GM18498 (cell line): ENCODE results near the gene PROCA1.
"Not testable (repeated sequence)": the region's sequence is repeated elsewhere in the genome, so short reads cannot be mapped to it uniquely, and the experiment has no call there.

Experiments used
- ATAC-seq: cut with Tn5 transposase; IDR thresholded peaks from one replicate; pipeline ENCODE4 v1.9.1; 2021; ENCODE audit warnings: mild to moderate bottlenecking, moderate library complexity; ENCODE audit not compliant: unreplicated experiment

The PROCA1 gene

DNA sequence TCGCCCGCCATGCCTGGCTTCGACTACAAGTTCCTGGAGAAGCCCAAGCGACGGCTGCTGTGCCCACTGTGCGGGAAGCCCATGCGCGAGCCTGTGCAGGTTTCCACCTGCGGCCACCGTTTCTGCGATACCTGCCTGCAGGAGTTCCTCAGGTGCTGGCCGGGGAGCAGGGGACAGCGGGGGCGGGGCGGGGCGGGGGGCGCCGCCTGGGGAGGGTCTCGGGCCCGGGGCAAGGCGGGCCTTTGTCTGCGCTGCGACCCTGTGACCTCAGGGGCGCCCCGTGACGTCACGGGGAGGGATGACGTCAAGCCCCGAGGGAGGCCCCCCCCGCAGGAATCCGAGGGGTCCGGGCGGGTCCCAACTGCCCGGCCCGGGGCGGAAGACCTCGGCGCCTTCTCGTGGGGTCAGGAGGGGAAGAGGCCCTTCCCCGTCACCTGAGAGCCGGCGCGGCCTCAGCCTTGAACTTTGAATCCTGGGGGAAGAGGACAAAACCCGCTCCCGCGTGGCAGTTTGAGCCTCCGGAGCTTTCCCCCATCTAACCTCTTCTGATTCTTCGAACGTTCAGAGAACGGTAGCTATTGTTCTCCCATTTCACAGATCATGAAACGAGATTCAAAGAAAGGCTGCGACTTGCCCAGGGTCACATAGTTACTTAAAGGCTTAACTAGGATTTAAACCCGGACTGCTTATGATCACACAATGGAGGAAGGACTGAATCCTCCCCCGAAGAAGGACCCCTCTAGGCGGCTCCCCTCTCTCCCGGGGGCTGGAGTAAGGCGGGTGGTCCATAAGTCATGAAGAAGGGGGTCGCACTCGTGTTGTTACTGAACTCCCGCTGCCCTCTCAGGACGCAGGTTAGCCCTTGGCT lies 32.6 kb upstream of the PROCA1 start:
- peak; percentile 30 for ATAC-seq

DNA sequence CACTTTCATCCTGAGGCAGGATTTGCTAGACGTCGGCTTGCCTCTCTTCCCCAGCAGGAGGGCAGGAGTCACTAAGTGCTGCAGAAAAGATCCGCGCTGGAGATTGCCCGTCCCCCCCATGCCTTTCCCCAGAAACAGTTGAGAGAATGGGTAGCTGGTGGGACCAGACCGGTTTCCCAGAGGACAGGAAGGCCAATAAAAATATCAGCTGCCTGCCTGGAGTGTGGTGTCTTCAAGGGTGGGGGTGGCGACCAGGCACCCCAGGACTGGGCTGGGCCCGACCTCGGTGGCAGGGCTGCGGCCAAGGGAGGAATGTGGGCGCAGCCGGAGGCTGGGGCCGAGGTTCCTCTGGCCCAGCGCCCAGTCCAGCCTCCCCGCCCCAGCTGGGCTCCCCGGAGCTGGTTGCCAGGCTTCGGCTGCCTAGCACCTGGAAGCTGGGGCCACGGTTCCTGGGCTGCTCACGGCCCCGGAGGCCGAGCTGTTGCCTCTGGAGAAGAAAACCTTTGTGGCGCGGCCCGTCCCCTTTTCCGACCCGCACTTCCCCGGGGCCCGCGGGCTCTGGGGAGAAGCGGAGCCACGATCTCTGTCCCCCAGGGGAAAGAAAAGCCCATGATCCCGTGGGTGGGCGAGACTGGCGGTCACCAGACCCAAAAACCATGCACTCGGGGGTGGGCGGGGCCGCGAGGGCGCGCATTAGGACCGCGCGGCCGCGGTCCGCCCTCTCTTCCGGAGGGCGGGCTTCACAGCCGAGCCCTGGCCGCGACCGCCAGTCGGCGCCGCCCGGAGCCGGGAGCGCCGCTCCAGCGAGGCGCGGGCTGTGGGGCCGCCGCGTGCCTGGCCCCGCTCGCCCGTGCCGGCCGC lies 31.8 kb upstream of the PROCA1 start, which contains the start of gene TRAF4:
Gene TRAF4 (plus strand): TSS at position 769 of the 861 bp plus-strand sequence. CDS start 102 bp downstream, outside the sequence.
- peak; percentile 71 for ATAC-seq

DNA sequence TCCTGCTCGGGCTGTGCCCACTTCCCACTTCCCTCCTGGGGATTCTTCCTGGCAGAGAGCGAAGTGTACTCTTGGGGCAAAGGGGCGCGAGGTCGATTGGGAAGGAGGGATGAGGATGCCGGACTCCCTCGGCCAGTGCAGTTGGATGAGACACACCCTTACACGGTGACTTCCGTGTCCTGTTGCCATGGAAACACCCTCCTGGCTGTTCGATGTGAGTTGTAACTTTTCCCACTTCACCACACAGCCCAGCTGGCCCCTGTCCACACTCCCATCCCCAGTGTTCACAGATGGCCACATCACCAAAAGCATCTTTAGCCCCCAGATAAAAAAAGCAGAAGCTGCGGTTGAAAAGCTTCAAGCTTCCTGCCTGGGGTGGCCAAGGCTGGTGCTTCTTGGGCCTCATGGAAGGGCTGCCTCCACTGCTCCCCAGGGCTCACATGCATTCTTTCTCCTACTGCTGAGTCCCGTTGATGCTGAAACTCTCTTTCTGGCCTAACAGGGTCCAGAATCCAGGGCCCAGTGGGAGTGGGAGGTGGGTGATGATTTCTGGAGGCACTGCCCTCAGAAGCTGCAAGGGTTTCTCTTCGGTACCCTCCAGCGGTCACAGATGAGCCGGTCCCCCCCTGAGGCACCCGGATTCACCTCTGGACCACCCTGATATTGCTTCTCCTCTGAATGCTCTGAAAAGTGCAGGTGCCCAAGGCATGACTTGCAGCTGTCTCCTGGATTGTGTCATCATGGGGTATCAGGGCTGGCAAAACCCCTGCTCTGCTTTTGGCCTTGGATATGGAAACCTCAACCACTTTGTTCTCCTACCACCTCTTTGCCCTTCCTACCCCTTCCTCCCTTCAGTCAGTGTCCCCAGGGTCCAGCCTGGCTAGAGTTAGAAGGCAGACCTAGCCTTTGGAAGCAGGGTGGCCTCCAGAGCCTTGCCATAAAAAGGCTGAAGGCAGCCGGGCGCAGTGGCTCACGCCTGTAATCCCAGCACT lies 30.0 kb upstream of the PROCA1 start:
- ATAC-seq, result no peak

DNA sequence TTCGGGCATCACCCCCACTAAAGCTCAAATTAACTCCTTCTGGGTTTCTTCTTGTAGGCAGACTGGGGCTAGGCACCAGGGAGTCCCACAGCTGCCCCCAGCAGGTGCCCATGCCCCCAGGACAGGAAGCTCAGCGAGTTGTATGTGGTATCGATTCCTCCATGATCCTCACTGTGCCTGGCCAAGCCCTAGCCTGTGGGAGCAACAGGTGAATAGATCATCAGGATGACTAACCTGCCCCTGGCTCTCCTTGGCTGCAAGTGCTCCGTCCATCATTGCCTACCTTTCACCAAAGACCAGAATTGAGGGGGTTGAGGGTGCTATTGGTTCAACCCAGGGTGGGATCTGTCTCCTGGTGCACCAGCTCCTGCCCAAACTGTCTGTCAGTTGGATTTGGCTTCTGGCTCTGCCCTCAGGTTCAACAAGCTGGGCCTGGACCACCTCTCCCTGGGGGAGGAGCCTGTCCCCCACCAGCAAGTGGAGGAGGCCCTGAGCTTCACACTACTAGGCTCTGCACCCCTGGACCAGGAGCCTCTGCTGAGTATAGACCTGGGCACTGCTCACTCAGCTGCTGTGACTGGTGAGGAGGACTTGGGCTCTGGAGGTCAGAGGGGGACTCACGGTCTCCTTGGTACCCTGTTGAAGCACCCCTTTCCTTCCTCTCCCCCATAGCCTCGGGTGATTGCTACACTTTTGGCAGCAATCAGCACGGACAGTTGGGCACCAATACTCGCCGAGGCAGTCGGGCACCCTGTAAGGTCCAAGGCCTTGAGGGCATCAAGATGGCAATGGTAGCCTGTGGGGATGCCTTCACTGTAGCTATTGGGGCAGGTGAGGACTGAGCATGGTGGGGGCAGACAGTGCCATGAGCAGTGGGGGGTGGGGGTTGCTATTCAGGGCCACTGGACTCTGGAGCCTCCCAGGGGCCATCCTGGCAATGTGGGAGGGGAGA lies 29.0 kb upstream of the PROCA1 start:
- ATAC-seq, result no peak

DNA sequence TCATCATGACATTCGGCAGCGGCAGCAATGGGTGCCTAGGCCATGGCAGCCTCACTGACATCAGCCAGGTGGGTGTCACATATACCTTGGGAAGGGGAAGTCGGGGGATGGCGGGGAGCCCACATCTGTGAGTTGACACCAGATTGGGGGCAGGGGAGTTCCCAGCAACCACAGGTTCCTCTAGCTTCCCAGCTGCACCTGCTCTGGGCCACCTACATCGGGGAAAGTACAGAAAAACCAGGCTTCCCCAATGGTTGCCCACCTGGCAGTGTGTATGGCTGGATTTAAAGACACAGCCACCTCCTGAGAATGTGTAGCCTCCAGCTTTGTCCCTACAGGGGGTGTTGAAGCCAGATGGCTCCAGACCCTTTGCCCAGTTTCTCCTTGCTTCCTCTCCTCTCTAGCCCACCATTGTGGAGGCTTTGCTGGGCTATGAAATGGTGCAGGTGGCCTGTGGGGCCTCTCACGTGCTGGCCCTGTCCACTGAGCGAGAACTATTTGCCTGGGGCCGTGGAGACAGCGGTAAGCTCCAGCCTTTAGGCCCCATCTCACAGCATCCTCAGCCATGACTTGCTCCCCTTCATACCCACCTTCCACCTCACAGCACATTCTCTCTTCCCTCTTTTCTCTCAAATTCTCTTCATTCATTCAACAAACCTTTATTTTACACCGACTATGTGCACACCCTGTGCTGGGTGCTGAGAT lies 27.1 kb upstream of the PROCA1 start:
- no peak for ATAC-seq

DNA sequence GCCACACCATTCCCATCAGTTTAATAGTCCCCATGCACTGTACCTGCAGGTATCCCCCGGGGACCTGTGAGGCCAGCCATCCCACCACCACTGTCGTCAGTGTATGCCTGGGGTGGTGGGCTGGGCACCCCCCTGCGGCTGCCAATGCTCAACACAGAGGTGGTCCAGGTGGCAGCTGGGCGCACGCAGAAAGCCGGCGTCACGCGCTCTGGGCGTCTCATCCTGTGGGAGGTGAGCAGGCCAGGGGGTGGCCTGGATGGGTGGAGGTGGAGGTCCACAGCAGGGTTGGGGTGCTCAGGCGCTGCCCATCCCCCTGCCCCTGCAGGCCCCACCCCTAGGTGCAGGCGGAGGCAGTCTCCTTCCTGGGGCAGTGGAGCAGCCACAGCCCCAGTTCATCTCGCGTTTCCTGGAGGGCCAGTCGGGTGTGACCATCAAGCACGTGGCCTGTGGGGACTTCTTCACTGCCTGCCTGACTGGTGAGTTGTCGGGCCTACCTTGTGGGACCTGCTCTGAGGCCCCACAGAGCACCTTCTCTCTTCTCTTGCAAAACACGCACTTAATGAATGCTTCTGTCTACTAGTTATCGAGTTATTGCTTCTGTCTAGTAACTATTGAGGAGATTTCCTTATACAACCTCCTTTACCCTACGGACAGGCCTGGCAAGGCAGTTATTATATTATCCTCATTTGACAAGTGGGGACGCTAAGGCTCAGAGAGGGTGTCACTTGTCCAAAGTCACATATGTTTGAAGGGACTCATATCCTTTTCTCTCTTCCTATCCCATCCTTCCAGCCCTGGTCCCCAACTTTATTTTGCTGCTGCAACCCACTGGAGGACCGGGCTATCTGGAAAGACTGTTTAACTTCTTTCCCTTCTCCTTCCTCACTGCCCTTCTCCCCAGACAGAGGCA lies 26.3 kb upstream of the PROCA1 start:
- peak; percentile 67 for ATAC-seq

DNA sequence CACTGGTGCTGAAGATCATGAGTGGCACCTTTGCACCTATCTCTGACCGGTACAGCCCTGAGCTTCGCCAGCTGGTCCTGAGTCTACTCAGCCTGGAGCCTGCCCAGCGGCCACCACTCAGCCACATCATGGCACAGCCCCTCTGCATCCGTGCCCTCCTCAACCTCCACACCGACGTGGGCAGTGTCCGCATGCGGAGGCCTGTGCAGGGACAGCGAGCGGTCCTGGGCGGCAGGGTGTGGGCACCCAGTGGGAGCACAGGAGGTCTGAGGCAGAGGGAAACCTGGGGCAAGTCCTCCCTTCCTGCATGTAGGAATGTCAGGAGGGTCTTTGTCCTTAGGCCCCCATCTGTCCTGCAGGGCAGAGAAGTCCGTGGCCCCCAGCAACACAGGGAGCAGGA lies 25.6 kb upstream of the PROCA1 start:
- no peak for ATAC-seq

DNA sequence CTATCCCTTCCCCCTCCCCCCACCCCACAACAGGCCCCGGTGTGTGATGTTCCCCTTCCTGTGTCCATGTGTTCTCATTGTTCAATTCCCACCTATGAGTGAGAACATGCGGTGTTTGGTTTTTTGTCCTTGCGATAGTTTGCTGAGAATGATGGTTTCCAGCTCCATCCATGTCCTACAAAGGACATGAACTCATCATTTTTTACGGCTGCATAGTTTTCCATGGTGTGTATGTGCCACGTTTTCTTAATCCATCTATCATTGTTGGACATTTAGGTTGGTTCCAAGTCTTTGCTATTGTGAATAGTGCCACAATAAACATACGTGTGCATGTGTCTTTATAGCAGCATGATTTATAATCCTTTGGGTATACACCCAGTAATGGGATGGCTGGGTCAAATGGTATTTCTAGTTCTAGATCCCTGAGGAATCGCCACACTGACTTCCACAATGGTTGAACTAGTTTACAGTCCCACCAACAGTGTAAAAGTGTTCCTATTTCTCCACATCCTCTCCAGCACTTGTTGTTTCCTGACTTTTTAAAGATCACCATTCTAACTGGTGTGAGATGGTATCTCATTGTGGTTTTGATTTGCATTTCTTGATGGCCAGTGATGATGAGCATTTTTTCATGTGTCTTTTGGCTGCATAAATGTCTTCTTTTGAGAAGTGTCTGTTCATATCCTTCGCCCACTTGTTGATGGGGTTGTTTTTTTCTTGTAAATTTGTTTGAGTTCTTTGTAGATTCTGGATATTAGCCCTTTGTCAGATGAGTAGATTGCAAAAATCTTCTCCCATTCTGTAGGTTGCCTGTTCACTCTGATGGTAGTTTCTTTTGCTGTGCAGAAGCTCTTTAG lies 24.5 kb upstream of the PROCA1 start:
- ATAC-seq, result not testable (repeated sequence)

DNA sequence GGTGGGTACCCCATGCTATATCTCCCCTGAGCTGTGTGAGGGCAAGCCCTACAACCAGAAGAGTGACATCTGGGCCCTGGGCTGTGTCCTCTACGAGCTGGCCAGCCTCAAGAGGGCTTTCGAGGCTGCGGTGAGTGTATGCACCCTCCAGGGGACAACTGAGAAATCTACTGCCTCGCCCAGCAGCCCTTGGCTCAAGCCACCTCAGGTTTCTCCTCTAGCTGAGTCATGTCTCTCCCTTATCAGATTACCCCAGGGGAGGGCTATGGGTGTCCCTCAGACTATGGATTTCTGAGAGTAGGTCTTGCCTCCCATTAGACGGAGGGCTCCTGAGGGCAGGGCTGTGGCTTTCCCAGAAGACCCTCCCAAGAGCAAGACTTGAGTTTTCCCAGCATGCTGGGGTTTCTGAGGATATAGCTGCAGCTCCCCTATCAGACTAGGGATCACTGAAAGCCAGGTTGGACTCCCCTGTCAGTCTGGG lies 23.6 kb upstream of the PROCA1 start:
- ATAC-seq, result no peak

DNA sequence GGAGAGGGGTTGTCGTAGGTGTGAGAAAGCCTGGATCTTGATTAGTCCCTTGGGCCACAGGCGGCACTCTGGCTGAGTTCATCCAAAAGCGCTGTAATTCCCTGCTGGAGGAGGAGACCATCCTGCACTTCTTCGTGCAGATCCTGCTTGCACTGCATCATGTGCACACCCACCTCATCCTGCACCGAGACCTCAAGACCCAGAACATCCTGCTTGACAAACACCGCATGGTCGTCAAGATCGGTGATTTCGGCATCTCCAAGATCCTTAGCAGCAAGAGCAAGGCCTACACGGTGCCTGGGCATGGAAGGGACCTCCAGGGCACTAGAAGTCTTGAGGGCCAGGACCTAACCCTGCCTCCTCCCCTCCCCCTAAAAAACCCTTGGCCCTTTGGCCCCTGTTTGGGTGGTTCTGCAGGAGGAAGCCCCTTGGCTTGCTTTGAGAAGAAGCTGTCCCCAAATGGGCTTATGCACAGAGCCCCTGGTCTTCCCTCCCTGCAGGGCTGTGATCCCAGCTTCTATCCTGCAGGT lies 23.1 kb upstream of the PROCA1 start:
- no peak for ATAC-seq

DNA sequence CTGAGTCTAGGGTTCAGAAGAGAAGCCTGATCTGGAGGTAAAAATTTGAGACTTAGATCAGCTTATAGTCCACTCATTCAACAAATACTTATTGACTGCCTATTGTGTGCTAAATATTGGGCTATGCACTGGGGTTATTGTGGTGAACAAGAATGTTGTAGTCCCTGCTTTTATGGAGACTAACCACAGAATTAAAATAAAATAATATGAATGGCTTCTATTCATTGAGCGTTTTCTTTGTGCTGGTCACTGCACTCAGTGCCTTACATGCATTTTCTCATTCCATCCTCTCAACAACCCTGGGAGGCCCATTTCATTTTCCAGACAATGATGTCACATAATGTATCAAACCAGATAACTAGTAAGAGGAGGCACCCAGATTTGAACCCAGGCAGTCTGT lies 21.7 kb upstream of the PROCA1 start:
- no peak for ATAC-seq

DNA sequence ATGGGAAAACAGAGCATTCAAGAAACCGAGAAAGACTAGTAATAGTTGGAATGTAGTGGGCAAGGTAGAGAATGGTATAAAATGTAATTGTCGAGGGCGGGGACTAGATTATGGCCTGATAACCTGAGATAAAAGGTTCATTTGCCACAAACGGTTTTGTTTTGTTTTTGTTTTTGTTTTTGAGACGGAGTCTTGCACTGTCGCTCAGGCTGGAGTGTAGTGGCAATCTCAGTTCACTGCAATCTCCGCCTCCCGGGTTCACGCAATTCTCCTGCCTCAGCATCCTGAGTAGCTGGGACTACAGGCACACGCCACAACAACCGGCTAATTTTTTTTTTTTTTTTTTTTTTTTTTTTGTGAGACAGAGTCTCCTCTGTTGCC lies 18.3 kb upstream of the PROCA1 start:
- no peak for ATAC-seq

DNA sequence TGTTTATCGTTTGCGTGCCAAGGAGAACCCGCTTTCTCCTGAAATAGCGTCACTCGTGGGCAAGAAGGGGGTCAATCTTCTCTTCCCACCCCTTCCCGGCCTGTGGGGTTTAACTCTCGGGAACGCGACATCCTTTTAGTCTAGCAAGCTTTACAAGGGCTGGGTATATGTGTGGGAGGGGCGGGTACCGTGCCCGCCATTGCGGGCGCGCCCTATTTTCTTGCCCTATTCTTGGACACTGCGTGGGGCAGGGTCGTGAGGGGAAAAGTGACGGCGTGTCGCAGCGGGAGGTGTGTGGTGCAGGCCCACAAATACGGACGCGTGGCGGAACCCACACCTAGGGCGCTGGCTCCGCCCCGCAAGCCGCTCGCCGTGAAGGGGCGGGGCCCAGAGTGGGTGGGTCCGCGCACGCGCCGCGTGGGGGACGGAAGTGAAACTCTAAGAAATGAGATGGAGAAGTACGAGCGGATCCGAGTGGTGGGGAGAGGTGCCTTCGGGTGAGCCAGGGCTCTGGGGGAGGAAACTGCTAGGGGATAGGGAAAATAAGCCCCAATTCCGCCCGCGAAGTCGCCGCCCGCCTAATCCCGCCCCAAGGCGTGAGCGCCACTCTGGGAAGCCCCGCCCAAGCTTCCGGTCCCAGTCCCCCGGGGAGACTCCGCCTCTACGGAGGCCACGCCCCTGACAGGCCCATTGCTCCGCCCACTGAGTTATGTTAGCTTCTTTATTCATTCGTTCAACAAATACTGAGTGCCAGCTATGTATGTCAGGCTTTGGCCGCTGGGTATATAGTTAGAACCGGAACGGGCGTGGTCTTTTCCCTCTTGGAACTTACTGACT lies 16.9 kb upstream of the PROCA1 start, which contains the start of gene NEK8:
Gene NEK8 (plus strand): TSS at position 425 of the 837 bp plus-strand sequence. CDS start 26 bp downstream, at position 451.
- ATAC-seq, result peak; percentile 48

DNA sequence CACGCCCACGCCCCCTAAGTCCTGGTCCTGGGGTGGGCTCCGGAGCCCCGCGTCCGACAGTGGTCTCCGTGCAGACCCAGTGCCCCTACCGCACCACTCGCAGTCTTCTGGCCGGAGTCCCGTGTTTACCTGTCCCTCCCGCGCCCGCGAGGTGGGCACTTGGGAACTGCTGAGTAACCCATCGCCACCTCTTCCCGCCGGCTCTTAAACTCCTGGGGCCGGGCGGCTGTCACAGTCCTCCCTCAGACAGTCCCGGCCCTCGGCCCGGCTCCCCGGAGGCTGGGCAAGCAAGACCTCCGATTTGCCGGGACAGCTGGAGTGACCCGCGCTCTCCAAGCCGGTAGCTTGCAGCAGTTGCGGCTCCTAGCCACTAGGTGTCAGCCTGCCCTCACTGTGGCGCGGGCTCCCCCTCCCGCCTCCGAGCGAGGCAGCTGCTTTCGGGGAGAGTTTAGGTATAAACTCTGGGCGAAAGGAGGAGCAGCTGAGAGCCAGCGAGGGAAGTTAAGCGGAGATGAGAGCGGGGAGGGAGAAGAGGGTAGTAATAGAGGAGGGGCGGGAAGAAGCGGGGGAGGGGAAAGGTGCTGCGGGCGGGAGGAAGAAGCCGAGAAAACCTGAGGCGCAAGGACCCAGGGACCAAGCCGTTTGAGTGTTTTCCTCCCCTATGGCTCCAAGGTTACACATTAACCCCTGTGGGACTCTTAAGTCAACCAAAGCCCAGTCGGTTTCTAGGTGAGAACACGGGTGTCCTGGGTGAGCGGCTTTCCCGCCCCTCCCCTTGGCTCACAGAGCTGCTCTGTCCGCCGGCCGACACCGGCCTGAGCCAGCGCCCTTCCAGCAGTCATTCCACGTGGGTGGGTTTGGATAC lies 15.2 kb upstream of the PROCA1 start:
- ATAC-seq, result peak; percentile 46

DNA sequence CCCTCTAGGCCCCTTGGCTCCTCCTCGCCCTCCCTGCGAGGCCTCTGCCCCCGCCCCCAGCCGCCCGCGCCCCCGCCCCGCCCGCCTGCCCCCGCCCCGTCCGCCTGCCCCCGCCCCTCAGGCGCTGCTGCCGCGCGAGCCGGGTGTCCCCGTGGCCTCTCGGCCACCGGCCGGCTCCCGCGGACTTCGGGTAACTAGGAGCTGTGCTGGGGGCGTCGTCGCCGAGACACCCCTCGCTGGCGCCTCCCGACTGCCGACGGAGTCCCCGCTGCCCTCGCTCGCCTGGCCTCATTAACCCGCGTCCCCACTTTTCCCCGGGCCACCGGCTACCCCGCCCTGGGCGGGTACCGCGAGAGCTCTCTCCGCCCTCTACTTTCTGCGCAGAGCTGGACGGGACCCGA lies 14.5 kb upstream of the PROCA1 start, which contains the start of gene TLCD1:
Gene TLCD1 (minus strand): TSS at position 8 of the 401 bp plus-strand sequence. CDS start 136 bp downstream, outside the sequence.
- ATAC-seq, result peak; percentile 15
